Prostate gland (tissue), 2 donors: ENCODE data around the gene ISG15.

Experiments used
- CTCF ChIP-seq, 4 experiments: fragments of 200-600 bp in 2 of 4; fragments of 450-650 bp in 2 of 4; sonication (generic) in 2 of 4; IDR thresholded peaks; 1 replicate in 3 of 4; 2 replicates in 1 of 4; pipeline ENCODE4 v1.5.1; 2016 to 2019; ENCODE audit warnings: antibody characterized with exemption in 4 of 4, mild to moderate bottlenecking in 2 of 4, moderate library complexity in 2 of 4
- POLR2A ChIP-seq: fragments of 450-650 bp; IDR thresholded peaks from one replicate; pipeline ENCODE4 v1.6.1; 2016; ENCODE audit warnings: antibody characterized with exemption, mild to moderate bottlenecking
- POLR2AphosphoS5 ChIP-seq: sonication (generic); formaldehyde crosslinking; IDR thresholded peaks from one replicate; pipeline ENCODE4 v1.6.1; 2017; ENCODE audit warnings: antibody characterized with exemption

DNA sequence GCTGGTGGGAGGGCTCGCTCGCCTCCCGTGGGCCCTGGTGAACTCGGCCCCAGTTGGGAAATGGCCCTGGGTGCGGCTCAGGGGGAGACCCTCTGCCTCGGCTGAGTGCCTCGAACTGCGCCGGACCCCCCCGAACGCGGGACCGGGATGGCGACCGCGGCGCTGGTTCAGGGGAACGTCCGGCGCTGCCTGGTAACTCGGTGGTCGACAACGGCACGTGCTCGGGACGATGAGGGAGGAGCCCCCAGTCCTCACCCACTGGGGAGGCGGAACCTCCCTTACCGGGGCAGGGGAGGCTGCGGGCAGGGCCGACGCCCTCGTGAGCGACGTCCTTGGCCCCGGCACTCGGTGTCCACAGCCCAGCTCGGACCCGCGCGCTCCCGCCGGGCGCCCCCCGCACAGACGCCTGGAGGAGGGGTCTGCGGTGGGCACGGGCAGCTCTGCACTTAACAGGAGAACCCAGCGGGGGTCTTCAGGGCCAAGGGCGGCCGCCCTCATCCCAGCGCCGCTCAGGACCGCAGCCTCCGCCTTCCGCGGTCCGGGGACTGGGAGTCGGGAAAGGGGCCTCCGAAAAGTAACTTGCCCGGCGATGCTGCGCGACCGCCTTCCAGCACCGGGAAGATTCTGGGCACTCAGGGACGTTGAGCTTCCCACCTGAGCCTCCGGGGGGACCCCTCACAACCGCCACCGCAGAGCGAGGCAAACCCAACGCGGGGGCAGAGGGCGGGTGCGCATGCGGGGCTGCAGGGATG lies 15.1 kb upstream of the ISG15 start:
- no peak for TF ChIP-seq POLR2A
- no peak for TF ChIP-seq CTCF (IDR thresholded peaks at IDR 0.05)
- no peak for TF ChIP-seq POLR2AphosphoS5
